Measurements from ENCODE around the gene RAPGEF4.

Gene RAPGEF4

DNA sequence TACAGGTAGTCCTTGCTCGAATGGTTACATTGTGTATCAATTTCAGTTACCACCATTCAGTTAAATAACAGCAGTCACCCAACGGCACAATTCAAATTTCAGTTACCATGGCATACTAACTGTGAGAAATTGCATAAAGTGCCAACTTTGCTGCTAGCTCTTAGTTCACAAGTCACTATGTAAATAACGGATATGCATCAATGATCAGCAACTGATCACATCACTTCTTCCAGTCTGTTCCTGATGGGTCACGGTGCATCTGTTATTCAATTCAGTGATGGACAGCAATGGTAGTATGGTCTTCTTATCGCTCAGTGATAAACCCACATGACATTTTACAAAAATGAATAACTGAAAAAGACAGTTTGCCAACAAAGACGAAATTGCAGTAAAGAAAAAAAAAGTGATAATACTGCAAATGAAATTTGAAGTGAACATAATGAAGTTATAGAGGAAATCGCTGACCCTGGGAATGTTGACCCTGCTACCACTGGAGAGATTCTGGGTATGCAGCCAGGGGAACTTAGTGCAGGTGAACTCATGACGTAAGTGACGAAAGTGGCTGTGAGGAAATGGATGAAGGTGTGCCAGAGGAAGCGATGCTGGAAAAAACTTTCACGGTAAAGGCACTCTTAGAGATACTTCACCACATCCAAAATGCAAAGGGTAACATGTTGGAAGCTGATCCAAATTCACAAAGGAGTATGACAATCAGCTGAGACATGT, 25.9 kb upstream of the RAPGEF4 start:
- Histone ChIP-seq H3K4me1 (ENCODE audit: control insufficient read depth in 1 of 2, insufficient read depth in 1 of 2, low read depth in 1 of 2, low read length in 1 of 2) (no peaks in the 10 kb centered on the region), H3K4me3 (ENCODE audit: low read depth in 1 of 2, low read length in 1 of 2) (no peak overlapping the region), H3K27me3 (peaks cover 44% of the 10 kb centered on the region), H3K9me3 (no peaks in the 10 kb centered on the region), H3K36me3 (no peaks in the 10 kb centered on the region), H3K27ac (no peak overlapping the region)
- TF ChIP-seq, protein P1, sequence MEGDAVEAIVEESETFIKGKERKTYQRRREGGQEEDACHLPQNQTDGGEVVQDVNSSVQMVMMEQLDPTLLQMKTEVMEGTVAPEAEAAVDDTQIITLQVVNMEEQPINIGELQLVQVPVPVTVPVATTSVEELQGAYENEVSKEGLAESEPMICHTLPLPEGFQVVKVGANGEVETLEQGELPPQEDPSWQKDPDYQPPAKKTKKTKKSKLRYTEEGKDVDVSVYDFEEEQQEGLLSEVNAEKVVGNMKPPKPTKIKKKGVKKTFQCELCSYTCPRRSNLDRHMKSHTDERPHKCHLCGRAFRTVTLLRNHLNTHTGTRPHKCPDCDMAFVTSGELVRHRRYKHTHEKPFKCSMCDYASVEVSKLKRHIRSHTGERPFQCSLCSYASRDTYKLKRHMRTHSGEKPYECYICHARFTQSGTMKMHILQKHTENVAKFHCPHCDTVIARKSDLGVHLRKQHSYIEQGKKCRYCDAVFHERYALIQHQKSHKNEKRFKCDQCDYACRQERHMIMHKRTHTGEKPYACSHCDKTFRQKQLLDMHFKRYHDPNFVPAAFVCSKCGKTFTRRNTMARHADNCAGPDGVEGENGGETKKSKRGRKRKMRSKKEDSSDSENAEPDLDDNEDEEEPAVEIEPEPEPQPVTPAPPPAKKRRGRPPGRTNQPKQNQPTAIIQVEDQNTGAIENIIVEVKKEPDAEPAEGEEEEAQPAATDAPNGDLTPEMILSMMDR (IDR thresholded peaks at IDR 0.05) = no peak

- Histone ChIP-seq H3K4me3 (ENCODE audit: low read depth in 1 of 2, low read length in 1 of 2) (no peak overlapping the region), H3K27ac (no peak overlapping the region), H3K9me3 (no peaks in the 10 kb centered on the region), H3K36me3 (no peaks in the 10 kb centered on the region), H3K4me1 (ENCODE audit: control insufficient read depth in 1 of 2, insufficient read depth in 1 of 2, low read depth in 1 of 2, low read length in 1 of 2) (no peaks in the 10 kb centered on the region), H3K27me3 (peaks cover 41% of the 10 kb centered on the region)
- TF ChIP-seq, protein P1 (IDR thresholded peaks at IDR 0.05) = no peak
Measured at GRCh38 chr2:172710584-172711047, 25.0 kb upstream of the RAPGEF4 start.

DNA sequence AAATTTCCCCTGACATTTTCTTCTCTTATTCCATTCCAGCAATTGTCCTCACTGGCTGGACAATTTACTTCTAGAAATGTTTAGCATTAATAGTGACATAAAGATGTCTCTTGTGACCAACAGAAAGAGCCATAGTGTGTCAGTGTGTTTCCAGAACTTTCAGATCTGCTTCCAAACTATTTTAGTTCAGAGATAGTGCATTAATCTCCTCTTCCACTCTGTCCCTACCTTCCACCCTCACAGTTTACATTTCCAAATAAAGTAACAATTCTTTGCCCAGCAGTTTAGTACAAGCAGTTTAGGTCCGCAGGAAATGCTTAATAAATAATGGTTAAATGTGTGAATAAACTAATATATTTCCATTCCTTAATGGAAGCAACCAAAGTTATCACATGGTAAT, 24.5 kb upstream of the RAPGEF4 start:
- Histone ChIP-seq H3K4me3 (ENCODE audit: low read depth in 1 of 2, low read length in 1 of 2) (no peak overlapping the region), H3K9me3 (no peaks in the 10 kb centered on the region), H3K36me3 (no peaks in the 10 kb centered on the region), H3K4me1 (ENCODE audit: control insufficient read depth in 1 of 2, insufficient read depth in 1 of 2, low read depth in 1 of 2, low read length in 1 of 2) (no peaks in the 10 kb centered on the region), H3K27ac (no peak overlapping the region), H3K27me3 (peaks cover 37% of the 10 kb centered on the region)
- TF ChIP-seq, protein P1 (IDR thresholded peaks at IDR 0.05) = no peak

GRCh38 chr2:172712251-172712650, 23.4 kb upstream of the RAPGEF4 start:
- TF ChIP-seq, protein P1 (IDR thresholded peaks at IDR 0.05) = no peak

DNA sequence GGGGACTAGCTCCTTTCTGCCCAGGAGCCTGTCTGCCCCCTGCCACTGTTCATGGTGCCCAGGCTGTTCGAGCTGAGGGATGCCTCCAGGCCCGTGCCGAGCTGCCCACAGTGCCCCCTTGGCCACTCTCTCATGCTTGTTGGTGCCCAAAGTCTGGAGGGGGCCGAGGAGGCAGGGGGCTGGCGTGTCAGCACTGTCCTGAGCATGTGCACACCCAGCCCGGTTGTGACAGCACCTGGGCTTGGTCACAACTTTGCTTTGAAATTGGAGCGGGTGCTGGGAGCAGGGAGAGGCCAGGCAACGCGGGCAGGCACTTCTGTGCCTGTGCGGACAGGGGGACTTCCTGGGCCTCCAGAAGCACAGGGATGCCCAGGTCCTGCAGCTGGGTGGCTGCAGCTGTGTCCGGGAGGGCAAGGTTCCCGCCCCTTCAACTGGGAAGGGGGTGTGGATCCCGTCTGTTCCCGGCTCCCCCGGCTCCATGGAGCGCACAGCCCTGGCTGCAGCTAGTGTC, 22.2 kb upstream of the RAPGEF4 start:
- peaks cover 18% of the 10 kb centered on the region for H3K27me3 ChIP-seq
- no peak overlapping the region for H3K27ac ChIP-seq
- H3K9me3 ChIP-seq = no peaks in the 10 kb centered on the region
- no peaks in the 10 kb centered on the region for H3K4me1 ChIP-seq (ENCODE audit: control insufficient read depth in 1 of 2, insufficient read depth in 1 of 2, low read depth in 1 of 2, low read length in 1 of 2)
- H3K36me3 ChIP-seq = no peaks in the 10 kb centered on the region
- TF ChIP-seq, protein P1 (IDR thresholded peaks at IDR 0.05) = no peak
- H3K4me3 ChIP-seq (ENCODE audit: low read depth in 1 of 2, low read length in 1 of 2) = no peak overlapping the region

More at GRCh38 chr2:172712251-172712650, 23.4 kb upstream of the RAPGEF4 start:
- Histone ChIP-seq H3K4me3 (ENCODE audit: low read depth in 1 of 2, low read length in 1 of 2) (no peak overlapping the region), H3K27ac (no peak overlapping the region), H3K9me3 (no peaks in the 10 kb centered on the region), H3K4me1 (ENCODE audit: control insufficient read depth in 1 of 2, insufficient read depth in 1 of 2, low read depth in 1 of 2, low read length in 1 of 2) (no peaks in the 10 kb centered on the region), H3K27me3 (peaks cover 29% of the 10 kb centered on the region), H3K36me3 (no peaks in the 10 kb centered on the region)
